Pulmonary artery endothelial cell (primary cell): Measurements from ENCODE around the gene NLRP6. TPM values are rescaled to one million over a fixed set of nuclear protein-coding genes. Genes with fewer than 3 reads are reported as not detected.
"Not testable (repeated sequence)": the region's sequence is repeated elsewhere in the genome, so short reads cannot be mapped to it uniquely, and the experiment has no call there.

Experiments used
- DNase-seq: peaks from one replicate; pipeline ENCODE4 v3.0.0-alpha.2; 2011; ENCODE audit warnings: low read depth, low spot score
- total RNA-seq: library from RNA; depleted of rRNA; stranded (reverse); fragments of >200 nt; gene quantifications from 2 replicates; pipeline ENCODE4 v1.2.3, GENCODE V29; 2014

Gene NLRP6
- total RNA-seq, 1 donor from 2014 or later = not detected

DNA sequence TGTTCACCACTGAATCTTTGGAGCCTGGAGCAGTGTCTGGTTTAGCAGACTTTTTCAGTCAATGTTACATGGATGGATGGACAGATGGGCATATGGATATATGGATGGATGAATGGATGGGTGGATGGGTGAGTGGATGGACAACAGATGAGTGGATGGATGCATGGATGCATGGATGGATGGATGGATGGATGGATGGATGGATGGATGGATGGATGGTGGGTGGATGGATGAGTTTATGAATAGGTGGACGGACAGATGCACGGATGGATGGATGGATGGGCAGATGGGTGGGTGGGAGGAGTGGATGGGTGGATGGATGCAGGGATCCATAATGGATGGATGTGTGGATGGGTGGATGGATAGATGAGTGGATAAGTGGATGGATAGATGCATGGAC lies 22.4 kb upstream of the NLRP6 start:
- DNase-seq = no peak

DNA sequence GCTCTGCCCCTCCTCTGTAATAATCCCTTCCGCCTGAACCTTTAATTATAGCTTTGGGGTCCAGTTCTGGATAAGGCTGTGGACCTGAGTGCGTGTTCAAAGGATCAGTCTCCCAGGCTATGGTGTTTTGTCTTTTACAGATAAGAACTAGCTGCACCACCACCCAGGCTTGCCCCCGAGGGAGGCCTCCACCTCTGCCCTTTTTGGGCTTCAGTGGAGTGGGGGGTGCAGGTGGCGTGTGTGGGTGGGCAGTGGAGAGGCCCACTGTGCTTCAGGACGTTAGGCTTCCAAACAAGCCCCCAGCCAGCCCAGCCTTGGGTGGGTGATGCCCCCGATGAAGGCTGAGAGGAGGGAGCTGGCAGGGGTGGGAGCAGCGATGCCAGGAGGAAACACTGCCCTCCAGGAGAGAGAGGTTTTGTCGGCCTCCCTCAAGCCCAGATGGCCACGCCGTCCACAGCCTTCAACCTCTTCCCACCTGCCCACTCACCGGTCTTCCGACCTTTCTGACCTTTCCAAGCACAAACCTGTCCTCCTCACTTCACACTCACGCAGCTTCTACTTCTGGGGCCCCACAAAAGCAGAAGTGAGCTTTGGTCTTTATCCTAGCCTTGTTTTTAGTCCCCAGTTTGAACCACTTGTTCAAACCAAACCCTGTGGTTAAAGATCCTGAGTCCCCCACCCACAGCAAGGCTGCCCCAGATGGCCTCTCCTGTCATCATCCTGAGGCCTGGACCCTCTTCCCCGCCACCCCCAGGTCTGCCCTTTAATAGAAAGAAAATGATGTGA lies 21.1 kb upstream of the NLRP6 start:
- no peak for DNase-seq

DNA sequence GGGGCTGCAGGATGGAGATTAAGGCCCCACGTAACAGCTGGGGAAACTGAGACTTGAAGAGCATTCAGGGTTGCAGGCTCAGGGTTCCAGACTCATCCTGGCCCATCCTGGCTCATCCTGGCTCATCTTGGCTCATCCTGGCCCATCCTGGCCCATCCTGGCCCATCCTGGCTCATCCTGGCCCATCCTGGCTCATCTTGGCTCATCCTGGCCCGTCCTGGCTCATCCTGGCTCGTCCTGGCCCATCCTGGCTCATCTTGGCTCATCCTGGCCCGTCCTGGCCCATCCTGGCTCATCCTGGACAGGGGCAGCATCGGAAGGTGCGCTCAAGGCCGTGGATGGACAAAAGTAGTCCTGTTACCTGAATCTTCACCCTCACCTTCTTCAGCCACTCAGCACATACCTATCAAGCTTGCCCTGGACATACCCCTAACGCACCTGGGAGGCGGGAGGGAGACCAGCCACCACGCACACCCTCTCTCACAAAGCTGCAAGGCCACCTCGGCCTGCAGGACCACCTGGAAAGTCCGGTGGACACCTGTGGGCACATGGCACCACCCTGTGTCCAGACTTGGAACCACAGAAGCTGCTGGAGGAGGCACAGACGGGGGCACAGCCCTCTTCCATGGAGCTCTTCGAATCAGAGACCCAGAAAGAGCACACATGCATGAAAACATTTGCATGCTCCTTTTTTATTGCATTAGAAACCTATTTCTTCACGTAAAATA lies 20.3 kb upstream of the NLRP6 start:
- no peak for DNase-seq

DNA sequence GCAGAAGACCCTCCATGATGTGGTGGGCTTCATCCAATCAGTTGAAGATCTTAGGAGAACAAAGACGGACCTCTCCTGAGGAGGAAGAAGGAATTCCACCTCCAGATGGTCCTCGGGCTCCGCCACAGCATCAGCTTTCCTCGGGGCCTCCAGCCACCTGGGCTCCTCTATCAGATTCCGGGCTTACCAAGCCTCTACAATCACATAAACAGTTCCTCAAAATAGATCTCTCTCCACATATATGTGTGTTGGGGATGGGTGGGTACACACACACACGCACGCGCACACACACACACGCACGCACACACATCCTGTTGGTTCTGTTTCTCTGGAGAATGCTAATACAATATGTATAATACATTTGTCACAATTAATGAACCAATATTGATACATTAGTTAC lies 18.8 kb upstream of the NLRP6 start:
- no peak for DNase-seq

DNA sequence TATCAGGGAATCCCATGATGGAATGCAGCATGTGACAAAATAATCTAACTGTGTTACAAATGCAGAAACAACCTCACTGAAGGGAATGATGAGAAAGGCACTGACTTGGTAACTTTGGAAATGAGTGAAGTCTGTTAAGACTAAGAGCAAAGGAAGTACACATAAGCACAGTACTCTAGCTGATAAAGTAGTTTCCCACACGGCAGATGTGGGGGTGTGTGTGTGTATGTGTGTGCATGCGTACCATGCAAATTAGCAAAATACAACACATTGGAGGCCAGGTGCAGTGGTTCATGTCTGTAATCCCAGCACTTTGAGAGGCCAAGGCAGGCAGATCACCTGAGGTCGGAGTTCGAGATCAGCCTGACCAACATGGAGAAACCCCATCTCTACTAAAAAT lies 16.6 kb upstream of the NLRP6 start:
- DNase-seq = no peak

DNA sequence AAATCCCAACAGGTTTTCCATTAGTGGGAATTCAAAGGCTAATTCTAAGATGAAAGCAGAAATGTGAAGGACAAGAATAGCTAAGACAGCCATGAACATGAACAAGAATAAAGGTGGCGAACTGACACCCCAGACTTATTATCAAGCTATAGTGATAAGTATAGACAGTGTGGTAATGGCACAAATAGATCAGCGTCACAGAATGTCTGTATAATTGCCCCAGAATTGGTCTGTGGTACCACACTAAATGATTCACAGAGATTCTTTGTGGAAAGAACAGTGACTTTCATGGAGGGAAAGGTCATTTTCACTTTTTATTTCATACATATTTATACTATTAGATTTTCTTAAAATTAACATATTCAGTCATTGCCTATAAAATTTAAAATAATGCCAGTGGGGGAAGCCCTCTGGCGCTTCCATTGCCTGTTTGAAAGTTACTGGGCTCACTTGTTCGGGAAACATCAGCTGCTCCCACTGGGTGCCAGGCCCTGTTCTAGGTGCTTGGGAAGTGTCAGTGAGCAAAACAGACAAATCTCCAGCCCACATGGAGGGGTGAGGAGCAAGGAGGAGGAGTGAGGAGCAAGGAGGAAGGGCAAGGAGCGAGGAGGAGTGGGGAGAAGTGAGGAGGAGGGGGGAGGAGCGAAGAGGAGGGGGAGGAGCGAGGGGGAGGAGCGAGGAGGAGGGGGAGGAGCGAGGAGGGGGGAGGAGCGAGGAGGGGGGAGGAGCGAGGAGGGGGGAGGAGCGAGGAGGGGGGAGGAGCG lies 11.3 kb upstream of the NLRP6 start:
- DNase-seq = no peak

DNA sequence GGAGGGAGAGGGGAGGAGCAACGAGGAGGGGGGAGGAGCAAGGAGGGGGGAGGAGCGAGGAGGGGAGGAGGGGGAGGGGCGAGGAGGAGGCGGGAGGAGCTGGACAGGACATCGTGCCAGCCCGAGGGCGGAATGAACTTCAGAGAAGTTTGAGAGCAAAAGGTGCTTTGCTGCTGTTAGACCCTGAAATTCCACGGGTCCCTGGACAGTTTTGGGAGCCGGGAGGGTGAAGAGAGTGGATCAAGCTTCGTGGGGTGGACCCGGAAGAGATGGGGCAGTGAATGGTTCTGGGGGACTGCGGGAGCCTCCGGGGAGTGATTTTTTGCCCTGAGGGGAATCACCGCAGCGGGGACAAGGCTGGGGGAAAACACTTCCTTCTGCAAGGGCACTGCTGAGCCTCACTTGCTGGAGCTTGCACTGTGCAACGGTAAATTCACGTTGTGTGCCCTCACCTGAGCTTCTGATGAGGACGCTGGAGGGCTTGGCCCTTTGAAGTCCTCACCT lies 10.7 kb upstream of the NLRP6 start:
- DNase-seq = no peak

DNA sequence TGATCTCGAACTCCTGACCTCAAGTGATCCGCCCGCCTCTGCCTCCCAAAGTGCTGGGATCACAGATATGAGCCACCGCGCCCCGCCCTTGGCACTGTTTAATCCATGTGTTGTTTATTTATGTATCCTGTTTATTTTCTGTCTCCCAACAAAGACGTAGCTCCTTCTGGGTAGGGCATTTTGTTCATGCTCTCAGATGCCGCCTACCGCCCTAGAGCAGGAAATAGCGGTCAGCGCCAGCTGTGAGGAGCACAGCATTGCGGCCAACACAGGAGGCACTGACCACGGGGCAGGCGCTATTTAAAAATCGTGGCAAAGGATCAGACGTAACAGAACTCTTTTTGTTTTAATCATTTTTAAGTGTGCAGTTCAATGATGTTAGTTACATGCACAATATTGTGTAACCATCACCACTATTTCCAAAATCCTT lies 9.5 kb upstream of the NLRP6 start:
- not testable (repeated sequence) for DNase-seq

DNA sequence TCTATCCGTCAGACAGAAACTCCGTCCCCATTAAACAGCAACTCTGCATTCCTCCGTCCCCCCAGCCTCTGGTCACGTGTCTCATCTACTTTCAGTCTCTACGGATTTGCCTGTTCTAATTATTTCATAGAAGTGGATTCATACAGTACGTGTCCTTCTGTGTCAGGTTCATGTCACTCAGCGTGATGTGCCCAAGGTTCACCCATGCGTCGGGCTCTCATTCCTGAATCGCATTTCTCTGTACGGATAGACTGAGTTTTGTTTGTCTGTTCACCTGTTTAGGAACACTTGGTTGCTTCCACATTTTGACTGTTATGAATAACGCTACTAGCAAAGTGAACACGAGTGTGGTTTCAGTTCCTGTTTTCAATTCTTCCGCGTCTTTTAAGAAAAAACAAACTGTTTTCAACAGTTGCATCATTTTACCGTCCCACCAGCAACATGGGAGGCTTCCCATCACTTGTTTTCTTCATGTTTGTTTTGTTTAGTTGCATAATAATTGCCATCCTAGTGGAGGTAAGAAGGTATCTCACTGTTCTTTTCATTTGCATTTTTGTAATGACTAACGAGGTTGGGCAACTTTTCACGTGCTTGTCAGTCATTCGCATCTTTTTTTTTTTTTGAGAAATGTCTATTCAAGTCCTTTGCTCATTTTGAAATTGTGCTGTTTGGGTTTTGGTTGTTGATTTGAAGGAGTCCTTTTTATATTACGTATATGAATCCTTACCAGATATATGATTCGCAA lies 8.9 kb upstream of the NLRP6 start:
- DNase-seq = no peak

DNA sequence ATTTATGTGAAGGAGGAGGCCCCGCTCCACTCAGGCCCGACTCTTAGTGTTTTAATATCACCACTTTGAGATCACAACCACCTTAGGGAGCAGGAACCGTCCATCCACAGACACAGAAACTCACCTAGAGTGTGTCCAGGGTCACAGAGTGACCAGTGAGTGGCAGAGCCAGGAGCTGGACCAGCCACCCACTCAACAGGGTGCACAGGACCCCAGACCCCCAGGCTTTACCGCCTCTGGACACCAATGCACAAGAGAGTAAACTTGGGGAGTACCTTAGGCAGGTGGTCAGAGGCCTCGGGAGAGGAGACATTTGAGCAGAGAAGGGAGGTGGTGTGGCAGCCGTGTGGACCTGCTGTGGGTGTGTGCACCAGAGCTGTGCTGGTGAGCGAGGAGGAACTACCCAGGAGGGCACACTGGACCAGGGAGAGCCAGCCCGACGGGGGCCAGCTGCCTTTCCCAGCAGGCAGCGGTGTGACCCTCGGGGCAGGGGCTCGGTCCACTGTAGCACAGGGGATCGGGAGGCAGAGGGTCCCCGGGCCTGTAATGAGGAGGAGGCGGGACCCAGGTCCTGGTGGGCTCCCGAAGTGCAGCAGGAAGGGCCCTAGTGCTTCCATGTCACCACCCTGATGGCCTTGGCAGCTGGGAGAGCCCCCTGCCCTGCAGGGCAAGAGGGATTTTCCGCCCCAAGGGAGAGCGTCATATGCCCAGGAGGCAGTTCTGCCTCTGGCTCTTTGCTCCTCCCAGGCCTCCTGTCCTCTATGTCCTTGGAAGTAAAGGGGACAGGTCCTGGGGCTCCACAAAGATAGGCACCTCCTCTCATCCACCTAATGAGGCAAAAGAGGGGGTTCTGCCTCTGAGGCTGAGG lies 7.5 kb upstream of the NLRP6 start:
- DNase-seq = no peak

DNA sequence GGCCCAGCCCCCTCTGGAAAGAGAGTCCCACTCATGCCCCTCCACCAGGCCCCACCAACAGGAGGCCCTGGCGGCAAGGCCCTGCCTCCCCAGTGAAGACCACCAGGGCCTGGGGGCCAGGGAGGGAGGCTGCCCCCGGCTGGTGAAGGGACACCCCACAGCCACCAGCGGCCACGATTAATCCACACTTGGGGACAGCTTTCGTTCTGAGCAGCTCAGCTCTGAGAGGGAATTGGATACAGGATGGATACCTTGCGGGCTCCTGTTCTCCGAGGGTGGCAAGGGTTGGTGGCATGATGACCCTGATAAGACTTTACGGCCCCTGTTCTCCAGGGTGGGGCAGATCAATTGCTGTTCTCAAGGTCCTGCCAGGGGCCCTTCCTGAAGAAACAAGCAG lies 6.9 kb upstream of the NLRP6 start:
- DNase-seq = no peak

DNA sequence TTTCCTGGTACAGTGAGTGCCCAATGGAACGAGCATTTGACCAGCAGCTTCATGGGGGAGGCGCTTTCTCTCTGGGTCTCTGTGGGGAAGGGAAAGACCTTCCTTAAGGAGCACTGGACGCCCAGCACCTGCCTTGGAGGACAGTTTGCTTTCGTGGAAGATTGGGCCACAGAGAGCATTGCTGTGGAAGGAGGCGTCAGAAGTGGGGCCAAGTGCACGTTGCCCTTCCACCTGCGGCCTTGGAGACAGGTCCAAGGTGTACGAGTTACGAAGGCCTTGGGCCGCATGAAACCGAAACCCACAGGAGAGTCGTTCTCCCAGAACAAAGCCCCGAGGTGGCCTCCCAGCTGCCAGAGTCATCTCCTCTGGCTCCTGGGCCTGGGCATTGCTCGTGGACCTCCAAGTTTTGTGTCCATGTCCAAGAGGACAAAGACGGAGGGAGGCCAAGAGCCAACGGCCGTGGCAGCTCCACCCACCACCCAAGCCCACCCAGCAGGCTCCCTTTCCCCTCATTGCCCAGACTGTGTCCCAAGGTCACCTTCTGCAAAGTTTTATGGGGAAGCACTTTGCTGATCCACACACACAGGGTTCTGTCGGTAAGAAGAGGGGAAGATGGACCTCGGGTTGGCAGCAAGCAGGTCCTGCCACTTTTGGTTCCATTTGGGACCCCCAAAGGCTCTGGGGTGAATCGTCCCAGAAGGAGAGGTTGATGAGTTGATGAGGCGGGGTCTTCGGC lies 5.8 kb upstream of the NLRP6 start:
- DNase-seq = no peak

DNA sequence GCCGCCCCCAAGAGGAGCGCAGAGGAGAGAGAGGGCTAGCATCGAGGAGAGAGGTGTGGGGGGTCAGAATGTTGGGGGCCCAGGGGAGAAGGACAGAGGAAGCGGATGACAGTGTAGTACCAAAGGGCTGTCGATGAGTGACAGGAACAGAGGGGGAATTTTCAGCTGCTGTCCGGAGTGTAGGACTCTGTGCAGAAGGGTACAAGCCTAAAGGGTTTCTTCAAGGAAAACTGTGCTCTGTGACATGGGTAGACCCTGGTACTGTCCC lies 5.3 kb upstream of the NLRP6 start:
- no peak for DNase-seq

DNA sequence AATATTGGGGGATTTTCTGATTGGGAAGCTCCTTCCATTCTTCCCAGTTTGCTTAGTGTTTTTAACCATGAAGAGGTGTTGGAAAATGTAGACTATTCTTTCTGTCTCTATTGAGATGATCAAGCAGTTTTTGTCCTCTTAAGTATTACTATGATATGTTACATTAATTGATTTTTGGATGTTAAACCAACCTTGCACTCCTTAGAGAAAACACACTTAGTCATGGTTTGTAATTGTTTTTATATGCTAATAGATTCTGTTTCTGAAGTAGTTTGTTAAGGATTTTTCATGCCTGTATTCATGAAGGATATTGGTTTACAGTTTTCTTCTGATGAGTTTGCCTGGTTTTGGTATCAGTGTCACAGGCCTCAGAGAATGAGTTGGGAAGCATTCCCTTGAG lies 2.0 kb upstream of the NLRP6 start:
- no peak for DNase-seq

DNA sequence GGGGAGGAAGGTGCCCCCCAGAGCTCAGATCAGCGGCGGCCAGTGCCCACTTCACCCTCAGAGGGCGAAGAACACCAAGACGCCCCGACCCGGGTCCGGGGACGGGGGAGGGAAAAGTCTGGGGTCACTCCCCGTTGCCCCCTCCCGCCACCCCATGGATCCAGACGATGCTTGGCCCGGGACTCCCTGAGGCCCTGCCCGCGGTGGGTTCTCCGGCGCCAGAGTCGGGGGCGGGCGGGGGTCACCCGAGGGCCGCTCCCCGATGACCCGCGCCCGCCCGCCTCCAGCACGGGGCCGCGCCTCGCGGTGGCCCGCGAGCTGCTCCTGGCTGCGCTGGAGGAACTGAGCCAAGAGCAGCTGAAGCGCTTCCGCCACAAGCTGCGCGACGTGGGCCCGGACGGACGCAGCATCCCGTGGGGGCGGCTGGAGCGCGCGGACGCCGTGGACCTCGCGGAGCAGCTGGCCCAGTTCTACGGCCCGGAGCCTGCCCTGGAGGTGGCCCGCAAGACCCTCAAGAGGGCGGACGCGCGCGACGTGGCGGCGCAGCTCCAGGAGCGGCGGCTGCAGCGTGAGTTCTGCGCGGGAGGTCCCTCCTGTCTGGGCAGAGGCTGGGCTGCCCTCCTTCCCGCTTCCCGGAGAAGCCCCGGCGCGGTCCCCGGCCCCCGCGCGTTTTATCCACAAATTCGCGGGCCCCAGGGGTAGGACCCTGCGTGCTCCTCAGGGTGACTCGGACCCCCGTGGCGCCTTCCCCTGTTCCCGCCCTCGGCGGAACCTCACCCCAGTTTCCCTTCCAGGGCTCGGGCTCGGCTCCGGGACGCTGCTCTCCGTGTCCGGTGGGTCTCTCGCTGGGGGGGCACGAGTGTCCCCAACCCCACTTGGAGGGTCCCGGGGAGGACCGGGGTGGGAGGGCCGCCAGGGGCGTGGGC lies 1.1 kb downstream of the NLRP6 start:
- no peak for DNase-seq

DNA sequence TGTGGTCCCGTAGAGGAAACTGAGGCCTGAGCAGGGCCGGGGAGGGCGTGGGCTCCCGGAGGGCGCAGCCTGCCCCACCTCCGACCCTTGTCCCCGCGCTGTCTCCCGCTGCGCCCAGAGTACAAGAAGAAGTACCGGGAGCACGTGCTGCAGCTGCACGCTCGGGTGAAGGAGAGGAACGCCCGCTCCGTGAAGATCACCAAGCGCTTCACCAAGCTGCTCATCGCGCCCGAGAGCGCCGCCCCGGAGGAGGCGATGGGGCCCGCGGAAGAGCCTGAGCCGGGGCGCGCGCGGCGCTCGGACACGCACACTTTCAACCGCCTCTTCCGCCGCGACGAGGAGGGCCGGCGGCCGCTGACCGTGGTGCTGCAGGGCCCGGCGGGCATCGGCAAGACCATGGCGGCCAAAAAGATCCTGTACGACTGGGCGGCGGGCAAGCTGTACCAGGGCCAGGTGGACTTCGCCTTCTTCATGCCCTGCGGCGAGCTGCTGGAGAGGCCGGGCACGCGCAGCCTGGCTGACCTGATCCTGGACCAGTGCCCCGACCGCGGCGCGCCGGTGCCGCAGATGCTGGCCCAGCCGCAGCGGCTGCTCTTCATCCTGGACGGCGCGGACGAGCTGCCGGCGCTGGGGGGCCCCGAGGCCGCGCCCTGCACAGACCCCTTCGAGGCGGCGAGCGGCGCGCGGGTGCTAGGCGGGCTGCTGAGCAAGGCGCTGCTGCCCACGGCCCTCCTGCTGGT lies 1.9 kb downstream of the NLRP6 start:
- DNase-seq = no peak

DNA sequence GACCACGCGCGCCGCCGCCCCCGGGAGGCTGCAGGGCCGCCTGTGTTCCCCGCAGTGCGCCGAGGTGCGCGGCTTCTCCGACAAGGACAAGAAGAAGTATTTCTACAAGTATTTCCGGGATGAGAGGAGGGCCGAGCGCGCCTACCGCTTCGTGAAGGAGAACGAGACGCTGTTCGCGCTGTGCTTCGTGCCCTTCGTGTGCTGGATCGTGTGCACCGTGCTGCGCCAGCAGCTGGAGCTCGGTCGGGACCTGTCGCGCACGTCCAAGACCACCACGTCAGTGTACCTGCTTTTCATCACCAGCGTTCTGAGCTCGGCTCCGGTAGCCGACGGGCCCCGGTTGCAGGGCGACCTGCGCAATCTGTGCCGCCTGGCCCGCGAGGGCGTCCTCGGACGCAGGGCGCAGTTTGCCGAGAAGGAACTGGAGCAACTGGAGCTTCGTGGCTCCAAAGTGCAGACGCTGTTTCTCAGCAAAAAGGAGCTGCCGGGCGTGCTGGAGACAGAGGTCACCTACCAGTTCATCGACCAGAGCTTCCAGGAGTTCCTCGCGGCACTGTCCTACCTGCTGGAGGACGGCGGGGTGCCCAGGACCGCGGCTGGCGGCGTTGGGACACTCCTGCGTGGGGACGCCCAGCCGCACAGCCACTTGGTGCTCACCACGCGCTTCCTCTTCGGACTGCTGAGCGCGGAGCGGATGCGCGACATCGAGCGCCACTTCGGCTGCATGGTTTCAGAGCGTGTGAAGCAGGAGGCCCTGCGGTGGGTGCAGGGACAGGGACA lies 2.7 kb downstream of the NLRP6 start:
- DNase-seq = no peak
